Stimulated activated CD8-positive, alpha-beta memory T cell treated with anti-CD3 and anti-CD28 coated beads, Interleukin-15, amount 100 ng/mL, for 24 hours (primary cell): ENCODE results near the gene CFAP99.

Experiments used
- DNase-seq: peaks from one replicate; pipeline ENCODE4 v3.0.0-alpha.2; 2020; ENCODE audit warnings: low read depth

CFAP99 gene

DNA sequence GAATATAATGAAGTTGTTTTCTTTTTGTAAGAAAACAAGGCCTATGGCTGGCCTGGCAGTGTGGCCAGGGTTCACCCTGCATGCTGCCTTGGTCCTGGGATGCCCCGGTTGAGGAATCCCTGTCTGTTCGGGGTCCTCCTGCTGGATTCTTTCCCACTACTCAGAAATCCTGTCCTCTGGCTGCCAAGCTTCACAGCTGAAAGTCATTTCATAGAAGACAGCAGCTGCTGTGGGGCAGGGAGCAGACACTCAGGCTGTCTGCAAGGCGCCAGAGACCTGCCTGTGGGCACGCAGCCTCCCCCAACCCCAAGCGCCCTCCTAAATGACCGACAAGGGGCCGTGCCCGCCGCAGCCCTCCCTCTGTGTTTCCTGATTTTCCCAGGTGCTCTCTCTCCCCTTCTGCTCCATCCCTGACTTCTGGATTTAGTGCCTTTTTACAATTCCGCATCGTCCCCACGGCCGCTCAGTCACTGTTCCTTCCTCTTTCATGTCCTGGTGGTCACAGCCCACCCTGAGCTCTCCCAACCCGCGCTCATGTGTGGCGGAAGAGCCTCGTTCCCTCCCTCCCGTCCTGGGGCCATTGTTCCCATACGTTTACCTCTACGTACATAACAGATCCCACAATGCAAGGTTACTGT, 27.9 kb upstream of the CFAP99 start:
- no peak for DNase-seq

DNA sequence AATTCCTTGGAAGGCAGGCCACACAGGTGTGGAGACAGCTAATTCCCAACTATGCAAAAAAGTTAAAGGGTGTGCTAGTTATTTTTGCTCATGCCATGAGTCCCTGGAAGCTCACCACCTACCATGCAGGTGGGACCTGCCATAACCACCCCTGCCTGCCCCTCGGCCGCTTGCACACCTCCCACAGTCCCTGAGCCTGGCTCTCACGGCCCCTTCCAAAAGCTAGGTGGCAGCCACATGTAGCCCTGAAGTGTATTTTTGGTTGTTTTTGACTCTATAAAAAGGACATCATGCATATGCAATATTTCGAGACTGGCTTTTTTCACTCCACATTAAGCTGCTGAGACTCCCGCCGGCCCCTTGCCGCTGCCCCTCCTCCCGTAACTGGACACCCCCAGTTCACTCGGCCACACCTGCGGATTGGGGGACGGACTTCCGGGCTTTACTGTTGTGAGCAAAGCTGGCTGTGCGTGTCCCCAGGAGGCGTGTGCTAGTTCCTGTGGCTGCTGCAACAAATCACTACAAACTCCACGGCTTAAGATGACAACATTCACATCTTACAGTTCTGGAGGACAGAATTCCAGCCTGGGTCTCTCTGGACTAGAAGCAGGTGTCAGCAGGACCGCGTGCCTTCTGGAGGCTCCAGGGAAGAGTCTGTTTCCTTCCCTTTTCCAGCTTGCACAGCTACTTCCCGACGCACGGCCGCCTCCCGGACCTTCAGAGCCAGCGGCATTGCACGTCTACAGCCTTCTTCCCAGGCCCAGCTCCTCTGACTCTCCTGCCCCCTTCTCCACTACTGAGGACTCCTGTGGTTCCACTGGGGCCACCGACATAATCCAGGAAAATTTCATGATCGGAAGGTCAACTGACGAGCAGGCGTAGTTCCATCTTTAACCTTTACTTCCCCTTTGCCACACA, 25.1 kb upstream of the CFAP99 start:
- no peak for DNase-seq

DNA sequence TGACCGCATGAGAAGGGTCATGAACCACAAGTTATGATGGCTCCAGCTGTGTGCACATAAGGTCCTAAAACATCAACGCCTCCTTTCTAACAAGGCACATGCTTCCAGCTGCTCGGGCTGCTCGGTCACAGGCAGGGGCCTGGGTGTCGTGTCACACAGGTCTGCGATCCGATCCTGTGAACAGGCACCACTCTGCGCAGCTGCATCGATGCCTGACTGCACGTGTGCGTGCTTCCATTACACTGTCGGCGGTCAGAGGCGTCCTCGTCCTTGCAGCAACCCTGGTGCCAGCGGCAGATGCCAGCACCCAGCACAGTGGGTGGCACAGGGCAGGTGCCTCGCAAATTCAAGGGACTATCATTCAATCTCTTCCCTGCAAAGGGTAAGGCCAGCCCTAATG, 24.2 kb upstream of the CFAP99 start:
- DNase-seq: no peak

DNA sequence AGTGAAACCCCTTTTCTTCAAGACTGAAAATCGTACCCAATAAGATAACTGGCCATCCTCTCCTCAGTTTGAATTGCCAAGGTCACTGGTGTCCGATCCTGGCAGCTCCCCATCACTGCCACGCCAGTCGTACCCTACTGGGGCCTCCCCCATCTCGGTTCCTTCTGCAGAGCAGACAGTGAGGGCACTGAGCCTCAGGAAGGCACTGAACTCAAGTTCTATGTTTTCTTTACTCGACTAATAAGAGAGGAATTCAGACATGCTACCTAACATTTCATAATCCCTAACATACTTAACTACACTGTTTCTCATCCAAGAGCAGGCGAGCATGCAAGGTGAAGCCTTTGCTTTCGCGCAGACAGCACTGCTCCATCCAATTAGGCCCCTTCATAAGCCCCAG, 23.7 kb upstream of the CFAP99 start:
- DNase-seq: no peak

DNA sequence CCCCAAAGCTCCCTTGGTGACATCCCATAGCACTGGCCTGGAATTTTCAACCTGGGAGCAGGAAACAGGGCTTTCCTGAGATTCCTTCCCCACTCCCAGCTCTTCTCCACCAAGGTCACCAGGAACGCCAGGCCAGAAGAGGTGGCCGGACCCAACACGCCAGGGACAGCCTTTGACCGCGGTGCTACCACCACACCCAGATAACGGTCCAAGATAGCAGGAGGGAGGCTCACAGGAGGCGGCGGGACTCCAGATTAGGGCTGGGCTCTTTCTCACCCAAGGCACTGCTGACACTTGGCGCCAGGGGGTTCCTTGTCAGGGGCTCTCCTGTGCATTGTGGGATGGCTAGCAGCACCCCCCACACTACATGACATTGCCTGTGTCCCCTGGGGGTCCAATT, 23.2 kb upstream of the CFAP99 start:
- DNase-seq: no peak

- no peak for DNase-seq
Observed at GRCh38 chr4:2396781-2397368, 21.9 kb upstream of the CFAP99 start.

- no peak for DNase-seq
Observed at GRCh38 chr4:2397596-2398379, 21.0 kb upstream of the CFAP99 start.

DNA sequence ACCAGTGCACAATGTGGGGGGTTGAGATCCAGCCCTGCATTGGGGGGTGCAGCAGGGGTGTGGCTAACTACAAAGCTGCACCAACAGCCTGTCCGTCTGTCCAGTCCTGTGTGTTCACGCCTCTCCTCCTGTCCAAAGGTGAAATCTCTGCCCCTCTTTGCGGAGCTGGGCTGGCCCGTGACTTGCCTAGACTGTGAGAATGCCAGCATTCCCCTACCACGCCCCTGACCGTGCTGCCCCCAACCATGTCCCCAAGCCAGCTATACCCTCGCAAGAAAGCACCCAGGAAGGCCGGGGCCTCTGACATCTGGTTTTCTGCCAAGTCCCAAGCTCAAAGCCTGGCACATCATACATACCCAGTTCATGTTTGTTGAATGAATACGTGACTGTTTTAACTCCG, 19.5 kb upstream of the CFAP99 start:
- DNase-seq: no peak

DNA sequence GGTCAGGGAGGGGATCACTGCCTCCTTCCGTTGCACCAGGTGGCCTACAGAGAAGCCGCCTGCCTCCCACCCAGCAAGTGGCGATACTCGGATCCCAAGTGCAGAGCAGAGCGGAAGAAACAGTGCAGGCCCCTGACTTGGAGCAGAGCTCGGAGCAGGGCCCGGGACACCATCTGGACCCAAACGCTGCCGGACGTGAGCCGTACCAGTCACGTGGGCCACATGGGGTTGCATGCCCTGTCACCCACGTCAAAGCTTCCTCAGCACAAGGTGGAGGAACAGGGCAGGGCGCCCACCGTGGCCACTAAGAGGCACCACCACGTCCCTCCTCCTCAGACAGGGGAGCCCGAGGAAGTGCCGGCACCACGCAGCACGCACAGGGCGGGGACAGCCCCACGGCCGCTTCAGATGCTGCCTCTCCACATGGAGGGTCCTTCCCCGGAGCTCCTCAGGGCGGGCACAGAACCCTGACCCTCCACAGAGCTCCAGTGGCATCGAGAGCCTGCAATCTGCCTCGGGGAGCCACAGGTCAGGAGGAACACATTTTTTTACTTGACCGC, 19.0 kb upstream of the CFAP99 start:
- DNase-seq: no peak

DNA sequence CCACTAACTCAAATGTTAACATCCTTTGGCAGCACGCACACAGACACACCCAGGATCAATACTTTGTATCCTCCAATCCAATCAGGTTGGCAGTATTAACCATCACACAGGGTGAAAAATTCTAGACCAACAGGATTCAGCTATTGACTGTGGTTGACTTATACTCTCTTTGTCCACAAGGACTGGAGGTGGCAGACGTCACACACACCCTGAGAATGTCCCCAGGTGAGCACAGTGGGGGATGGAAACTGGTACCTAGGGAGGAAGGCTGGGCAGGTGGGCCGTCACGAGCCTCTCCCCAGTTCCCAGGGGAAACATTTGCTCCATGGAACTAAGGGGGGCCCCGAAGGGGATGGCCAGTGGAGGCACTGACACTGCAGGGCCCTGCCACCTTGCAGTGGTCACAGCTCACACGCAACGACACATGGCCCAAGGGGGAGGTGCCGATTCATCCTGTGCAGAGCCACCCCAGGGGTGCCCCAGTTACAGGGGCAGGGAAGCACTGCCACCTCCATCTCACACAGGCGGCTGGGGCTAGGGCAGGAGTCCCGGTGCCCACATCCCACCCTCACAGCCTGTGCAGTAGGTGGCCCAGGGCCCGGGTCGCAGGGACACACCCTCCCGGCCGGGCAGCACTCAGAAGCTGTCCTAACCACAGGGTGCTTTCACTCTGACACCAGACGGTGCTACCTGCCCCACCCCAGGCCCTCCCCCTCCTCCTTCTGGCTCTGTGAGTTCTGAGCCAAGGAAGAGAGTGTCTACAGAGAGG, 17.7 kb upstream of the CFAP99 start:
- no peak for DNase-seq

GRCh38 chr4:2401610-2401983, 17.2 kb upstream of the CFAP99 start:
- DNase-seq: no peak

DNA sequence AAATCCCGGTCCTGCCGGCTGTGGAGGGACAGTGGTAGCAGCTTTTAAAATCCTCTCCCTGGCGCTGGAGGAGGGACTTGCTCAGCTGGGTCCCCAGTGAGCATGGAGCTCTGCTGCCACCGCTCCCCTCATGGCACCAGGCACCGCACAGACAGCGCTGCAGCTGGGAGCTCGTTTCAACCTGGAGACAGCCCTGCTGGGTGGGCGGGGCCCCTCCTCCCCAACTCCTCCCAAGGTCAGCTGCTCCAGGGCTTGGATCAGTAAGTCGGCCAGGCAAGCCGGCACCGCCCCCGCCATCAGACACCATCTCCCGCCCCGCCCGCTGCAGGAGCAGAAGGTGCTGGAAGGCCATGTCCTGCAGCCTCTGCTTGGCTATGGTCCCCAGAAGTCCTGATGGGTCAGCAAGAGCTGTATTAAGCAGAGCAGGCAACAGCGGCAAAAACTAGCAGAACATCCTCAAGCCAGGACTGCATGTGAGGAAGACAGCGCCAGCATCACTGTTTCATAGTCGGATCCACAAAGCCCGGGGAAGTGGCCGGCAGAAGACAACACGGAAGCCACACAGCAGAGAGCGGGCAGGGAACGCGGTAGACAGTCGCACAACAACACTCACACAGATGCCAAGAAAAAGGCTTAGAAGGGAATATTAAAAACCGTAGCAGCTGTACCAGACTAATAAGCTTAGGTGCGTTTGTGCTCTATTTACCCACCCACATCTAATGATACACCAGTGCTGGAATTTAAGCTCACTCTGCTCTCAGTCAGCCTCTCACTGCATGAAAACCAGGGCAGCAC, 16.5 kb upstream of the CFAP99 start:
- no peak for DNase-seq

DNA sequence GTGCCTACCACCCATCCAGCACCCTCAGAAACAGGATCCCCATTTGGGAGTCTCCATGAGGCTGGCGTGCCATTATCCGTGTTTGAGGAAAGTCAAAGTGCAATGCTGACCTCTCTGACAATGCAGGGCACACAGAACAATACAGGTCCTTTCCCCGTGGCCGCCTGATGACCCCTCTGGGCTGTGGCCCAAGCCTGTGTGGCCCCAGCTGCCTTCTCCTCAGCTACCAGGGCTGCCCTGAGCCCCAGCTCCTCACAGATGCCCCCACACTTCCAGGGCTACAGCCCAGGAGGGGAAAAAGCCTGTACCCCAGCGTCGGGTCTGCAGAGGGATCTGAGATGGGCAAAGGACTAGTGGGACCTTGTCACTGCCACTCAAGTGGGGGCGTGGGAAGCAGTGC, 15.8 kb upstream of the CFAP99 start:
- no peak for DNase-seq

DNA sequence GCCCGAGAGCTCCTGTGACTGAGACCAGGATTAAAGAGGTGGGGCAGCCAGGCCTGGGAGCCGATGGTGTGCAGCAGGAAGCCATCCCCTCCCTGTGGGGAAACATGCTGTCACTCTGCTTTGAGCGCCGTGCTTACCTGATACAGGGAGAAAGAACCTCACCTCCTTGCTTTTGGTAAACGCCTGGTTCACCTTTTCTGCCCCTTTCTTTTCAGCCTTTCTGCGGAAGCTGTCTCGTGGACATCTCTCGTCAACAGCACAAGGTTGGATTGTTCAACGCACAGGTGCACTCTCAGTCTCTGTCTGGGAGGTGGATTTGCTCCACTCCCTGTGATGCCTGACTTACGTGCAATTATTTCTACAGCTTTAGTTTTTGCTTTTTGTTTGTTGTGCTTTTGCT, 12.3 kb upstream of the CFAP99 start:
- DNase-seq: no peak

DNA sequence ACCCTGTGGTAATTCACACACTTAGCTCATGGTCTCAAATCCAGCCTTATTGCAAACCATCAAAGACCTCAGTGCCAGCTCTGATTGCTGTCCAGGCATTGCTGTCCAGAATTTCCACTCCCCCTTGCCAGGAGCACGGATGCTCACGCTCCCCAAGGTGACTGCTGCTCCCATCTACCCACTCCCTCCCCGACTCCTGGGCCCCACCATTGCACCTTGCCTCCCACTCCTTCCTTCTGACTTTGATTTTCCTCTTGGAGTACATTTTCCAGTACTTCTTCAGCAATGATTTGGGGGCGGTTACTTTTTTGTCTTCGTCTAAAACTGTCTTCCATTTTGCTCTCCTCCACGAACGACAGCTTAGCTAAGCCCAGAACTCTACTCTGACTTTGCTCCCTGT, 11.8 kb upstream of the CFAP99 start:
- no peak for DNase-seq

DNA sequence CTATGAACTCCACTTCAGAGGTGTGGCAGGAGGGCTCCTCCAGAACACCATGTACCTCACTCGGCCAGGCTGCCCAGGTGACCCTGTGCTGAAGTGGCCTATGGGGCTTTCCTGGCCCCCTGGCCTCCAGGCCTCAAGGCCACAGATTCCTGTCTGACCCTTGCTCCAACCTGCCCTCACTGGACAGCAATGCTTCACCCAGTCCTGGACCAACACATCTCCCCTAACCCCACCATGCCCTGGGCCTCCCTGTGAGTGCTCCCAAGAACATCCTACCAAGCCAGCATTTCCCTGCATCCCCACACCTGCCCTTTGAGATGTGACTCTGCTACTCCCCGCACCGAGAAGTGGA, 10.8 kb upstream of the CFAP99 start:
- DNase-seq: no peak

DNA sequence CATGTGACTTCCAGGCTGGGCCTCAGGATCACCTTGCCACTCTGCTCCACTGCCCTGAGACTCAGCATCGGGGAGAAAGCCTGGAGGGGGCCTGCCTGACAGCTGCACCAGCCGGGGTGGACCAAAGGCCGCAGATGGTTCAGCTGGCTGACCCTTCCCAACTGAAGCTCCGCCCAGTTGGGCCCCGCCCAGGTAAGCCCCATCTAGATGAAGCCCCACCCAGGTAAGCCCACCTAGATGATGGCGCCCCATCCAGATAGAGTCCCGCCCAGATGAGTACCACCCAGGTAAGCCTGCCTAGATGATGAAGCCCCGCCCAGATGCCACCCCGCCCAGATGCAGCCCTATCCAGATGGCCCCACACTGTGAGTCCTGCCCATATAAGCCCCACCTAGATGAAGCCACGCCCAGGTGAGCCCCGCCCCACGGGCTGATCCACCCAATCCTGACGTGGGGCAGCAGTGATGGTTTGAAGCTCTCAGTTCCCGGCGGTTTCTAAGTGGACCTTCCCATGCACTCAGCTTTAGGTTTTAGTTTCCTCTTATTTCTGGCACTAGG, 10.3 kb upstream of the CFAP99 start:
- no peak for DNase-seq

- no peak for DNase-seq
Observed at GRCh38 chr4:2408976-2409375, 9.8 kb upstream of the CFAP99 start.

GRCh38 chr4:2409381-2409783, 9.4 kb upstream of the CFAP99 start:
- DNase-seq: no peak

GRCh38 chr4:2411786-2412510, 6.8 kb upstream of the CFAP99 start:
- DNase-seq: no peak
